DMS 273 treated with DMSO at 0.1 percent for 48 hours (cell line): ENCODE measurements around the gene EGR2.
A peak's percentile ranks its signal among the peaks of the same experiment; 100 is the strongest.

Experiments used
- DNase-seq: peaks from one replicate; lab custom pipeline; 2025; lab: John Stamatoyannopoulos, UW

The EGR2 gene

DNA sequence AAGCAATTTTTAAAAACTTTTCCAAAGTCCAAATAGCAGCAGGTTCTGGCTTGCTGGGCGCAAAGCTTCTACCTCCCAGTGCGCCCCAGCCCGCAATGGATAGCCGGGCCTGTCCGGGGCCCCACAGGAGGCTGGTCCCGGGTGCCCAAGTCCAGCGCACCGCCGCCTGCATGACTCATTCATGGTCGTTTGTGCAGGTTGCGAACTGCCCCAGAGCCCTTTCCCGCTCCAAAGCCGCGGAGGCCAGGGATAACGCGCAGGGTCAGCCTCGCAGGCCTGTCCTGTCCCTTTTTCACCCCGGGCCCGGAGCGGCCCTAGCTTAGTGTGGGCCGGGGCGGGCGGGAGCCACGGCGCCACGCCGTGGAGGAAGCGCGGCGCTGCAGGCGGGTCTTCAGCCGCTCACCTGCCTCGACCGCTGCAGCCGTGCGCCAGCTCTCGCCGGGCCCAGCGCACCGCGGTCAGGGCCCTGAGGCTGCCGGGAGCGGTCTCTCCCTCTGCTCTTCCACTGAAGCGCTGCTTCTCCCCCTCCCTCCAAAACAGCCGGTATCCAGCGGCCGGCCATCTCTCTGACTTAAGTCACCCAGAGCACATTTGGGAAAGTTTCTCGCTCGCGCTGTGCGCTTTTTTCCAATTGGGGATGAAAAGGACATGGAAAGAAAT is 1.7 kb upstream of the EGR2 start:
- no peak for DNase-seq

DNA sequence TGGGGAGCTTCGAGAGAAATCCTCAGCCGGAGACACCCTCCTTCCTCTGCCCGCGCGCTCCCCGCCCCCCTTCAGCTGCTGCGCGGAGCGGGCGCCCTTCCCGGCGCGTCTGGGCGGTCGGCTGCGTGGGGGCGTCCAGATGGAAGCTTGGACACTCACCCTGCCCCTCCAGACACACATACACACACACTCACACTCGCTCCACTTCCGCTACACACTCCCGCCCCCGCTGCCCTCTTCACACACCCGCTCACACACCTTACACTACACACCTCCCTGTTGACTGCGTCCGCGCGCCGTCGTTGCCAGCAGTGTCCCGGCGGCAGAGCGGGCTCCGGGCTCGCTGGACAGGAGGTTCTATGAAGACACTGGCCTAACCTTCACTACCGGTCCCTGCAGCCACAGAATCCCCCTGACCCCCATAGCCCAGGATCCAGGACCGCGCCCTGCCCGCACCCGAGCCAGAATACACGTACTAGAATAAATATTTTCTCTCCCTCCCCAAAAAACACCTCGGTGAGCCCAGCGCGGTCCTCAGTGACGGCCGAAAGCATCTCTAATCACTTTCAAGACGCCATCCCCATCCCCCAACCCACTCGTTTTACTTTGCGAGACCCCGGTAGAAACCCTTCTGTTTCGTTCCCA is 1.1 kb upstream of the EGR2 start:
- no peak for DNase-seq

DNA sequence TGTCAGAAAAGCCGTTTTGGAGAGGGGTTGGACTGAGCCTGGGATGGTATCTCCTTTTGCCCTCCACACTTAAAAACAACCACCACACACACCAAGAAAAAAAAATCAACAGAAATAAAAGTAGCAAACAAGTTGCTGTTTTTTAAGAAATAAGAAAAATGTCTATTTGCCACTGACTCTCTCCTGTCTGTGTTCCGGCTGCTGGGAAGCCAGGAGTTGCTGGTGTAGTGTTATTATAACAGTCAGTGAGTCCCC is 163 bp downstream of the EGR2 start:
- DNase-seq: no peak

DNA sequence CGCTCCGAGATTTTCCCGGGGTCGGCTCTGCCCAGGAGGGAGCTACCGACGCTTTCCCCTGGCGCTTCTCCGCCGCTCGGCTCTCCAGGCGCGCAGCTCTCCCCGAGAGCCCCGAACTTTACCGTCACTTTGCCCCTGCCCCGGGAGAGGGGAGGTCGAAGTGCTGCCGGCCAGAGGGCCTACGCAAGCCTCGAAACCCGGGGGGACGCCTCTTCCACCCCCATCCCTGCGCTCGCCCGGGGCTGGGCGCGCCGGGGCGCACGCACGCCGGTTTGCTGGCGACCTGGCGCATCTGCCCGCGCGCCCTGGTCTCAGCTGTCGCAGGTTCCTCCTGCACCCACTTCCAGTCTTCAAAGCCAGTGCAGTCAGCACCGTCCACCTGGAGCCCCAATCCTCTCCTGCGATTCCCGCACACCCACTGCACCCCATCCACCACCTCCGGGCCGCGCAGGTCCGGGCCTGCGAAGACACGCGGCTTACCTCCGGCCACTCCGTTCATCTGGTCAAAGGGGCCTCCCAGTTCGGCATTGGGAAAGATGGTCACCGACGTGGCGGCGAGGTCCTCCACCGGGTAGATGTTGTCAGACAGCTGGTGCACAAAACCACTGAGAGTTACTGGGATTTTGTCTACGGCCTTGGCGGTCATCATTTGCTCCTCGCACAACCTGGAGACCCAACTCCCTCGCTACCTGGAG is 638 bp downstream of the EGR2 start:
- no peak for DNase-seq

DNA sequence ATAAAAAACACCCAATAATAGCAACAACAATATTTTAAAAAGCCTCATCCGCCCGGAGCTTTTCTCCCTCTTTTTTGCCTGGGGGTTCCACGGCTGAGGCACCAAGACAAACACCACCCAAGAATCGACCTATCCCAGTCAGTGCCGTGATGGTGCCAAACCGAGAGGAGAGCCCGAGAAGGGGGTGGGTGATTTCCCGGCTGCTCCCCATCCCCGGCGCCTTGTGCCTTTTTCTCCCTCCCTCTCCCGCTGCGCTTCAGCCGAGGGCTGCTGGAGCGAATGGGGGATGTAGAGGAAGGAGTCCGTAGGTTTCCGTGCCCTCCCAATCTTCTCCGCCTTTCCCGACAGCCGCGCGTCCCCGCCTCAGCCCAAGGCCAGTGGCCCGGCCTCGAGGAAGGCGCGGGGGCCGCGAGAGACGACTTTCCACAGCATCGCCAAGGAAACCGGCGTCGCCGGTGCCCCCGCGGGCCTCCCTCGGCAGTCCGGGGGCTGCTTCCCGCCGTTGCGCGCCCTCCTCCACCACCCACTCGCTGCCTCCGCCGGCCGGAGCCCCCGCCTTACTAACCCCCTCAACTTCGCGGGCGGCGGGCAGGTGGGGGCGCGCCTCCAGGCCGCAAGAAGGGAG is 1.3 kb downstream of the EGR2 start:
- DNase-seq: no peak

DNA sequence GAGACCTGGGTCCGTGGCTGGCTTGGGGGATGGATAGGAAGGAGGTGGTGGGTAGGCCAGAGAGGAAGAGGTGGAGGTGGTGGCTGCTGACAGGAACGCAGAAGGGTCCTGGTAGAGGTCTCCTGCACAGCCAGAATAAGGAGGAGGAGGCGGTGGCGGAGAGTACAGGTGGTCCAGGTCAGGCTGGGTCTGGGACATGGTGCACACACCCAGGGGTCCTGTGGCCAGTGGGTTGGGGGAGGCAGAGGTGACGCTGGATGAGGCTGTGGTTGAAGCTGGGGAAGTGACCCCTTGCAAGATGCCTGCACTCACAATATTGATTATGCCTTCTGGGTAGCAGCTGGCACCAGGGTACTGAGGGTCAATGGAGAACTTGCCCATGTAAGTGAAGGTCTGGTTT is 2.2 kb downstream of the EGR2 start:
- DNase-seq: no peak

DNA sequence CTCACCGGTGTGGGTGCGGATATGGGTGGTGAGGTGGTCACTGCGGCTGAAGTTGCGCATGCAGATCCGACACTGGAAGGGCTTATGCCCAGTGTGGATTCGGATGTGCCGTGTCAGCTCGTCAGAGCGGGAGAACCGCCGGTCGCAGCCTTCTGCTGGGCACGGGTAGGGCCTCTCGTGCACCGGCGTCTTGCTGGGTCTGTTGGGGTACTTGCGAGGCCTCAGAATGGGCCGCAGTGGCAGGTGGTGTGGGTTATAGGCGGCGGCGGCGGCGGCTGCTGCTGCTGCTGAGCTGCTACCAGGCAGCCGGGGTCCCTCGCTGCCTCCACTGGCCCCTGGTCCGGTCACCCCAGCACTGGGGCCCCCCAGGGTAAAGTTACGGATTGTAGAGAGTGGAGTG is 2.7 kb downstream of the EGR2 start:
- DNase-seq: no peak

DNA sequence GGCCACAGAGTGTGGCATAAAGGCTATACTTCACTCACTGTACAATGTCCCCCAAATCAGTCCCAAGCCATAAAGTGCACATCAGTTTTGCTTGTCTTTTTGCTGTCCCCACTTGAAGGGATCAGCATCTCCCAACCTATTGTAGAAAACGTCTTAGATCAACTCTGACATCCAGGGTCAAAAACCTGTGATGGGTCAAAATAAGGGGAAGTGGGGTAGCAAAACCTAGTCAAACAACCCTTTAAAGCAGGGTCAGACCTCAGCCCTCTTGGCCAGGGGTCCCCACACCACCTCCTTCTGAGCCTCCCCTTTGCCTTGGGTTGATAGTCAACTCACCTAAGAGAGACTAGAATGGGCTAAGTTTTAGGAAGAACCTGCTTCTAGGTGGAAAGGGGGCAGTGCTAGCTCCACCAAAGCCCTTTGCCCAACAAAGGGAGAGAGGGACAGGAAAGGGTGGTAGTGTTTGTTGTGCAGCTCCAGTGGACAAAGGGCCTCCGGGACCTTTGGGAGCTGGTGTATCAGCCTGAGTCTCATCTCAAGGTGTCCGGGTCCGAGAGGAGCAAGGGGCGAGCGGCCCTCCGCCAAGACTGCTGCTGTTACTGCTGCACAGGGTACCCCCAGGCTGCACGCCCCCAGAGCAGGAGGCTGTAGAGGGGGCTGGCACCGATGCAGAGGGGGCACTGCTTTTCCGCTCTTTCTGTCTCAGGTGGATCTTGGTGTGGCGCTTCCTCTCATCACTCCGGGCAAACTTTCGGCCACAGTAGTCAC is 3.3 kb downstream of the EGR2 start:
- DNase-seq: no peak

DNA sequence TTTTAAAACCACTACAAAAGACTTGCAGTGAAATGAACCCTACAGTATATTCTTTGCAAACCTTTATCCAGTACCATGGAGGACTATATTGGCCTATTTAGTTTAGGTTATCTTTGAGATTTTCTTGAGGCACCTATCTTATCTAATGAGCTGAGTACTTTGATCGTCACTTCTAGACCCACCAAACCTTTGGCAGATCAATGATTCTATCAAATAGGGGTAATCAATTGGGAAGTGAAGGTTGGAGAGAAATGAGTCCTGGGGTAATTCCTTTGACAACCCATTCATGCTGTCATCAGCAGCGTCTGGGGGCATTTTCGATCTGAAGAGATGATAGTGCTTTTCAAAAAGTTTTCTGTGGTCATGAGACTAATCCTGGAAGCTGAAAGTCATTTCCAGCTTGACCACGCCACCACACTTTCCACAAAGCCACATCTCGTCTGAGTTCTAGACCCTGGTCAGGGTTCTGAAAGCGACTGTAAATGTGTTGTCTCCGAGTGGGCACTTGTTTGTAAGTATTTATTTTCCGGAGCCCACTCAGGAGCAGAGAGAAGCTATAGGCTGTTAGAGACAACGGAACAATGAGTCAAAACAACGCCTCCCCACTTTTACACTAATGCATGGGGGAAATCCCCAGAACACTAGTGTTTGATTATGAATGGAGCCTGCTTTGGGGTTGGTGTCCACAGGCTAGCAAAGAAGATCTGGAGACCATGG is 4.8 kb downstream of the EGR2 start:
- DNase-seq: no peak

DNA sequence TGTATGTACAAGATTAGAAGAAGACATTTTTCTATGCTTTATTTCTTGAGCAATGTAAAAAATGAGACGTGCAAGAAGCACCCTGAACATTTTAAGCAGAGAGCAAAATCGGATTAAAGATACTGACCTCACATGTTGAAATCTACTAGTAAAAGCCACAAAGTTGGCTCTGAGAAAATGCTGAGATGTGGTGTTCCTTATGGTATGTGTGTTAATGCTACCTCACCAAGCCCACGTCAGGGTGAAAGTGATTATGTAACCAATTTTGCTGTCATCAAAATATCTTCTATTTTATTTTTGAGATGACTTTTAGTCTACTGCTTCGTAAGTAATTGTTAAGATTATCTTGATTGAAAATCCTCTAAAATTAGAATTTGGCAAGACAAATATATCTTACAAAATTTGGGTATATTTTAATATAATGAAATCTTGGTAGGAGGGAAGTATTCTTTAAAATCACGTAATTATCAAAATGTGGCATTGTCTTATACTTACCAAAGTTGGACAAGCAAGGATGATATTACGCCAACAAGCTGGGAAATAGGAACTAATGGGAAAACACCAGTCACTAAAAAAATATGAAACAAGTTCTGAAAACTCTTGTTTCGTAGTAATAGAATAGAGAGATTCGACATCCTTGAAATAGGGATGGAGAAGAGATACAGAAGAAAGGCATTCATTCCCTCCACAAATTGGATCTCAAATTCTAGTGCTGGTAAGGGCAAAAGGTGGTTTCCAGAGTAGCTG is 5.8 kb downstream of the EGR2 start:
- DNase-seq: no peak

DNA sequence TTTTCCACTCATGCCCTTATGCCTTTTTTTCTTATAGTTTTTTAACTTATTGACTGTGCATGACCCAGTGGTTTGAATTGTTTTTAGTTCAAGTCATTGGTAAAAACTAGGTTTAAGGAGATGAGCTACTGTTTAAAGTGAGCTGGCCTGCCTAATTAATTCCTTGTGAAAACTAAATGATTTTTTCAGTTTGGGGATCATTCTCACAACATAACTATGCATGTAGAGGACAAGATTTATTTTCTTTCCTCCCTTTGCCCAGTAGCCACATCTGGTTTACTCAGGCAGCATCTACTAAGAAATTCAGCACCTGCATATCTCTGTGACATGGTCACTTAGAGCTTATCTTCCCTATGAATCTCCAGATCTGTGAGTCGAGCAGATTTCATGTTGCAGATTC is 9.9 kb downstream of the EGR2 start:
- no peak for DNase-seq

DNA sequence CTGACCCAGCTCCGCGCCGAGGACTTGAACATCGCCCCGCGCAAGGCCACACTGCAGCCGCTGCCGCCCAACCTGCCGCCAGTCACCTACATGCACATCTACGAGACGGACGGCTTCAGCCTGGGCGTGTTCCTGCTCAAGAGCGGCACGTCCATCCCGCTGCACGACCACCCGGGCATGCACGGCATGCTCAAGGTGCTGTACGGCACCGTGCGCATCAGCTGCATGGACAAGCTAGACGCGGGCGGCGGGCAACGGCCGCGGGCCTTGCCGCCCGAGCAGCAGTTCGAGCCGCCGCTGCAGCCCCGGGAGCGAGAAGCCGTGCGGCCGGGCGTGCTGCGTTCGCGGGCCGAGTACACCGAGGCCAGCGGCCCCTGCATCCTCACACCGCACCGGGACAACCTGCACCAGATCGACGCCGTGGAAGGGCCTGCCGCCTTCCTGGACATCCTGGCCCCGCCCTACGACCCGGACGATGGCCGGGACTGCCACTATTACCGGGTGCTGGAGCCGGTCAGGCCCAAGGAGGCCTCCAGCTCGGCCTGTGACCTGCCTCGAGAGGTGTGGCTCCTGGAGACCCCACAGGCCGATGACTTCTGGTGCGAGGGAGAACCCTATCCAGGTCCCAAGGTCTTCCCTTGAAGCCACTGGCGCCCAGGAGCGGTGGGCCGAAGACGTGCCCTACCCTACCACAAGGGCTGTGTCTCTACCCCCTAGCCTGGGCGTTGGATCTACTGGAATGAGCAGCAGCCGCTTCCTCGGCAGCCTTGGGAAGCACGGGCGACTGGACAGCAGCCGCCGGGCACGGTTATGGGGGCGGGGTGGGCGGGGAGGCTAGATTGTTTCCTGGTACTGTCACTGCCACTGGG is 10.7 kb downstream of the EGR2 start:
- no peak for DNase-seq

DNA sequence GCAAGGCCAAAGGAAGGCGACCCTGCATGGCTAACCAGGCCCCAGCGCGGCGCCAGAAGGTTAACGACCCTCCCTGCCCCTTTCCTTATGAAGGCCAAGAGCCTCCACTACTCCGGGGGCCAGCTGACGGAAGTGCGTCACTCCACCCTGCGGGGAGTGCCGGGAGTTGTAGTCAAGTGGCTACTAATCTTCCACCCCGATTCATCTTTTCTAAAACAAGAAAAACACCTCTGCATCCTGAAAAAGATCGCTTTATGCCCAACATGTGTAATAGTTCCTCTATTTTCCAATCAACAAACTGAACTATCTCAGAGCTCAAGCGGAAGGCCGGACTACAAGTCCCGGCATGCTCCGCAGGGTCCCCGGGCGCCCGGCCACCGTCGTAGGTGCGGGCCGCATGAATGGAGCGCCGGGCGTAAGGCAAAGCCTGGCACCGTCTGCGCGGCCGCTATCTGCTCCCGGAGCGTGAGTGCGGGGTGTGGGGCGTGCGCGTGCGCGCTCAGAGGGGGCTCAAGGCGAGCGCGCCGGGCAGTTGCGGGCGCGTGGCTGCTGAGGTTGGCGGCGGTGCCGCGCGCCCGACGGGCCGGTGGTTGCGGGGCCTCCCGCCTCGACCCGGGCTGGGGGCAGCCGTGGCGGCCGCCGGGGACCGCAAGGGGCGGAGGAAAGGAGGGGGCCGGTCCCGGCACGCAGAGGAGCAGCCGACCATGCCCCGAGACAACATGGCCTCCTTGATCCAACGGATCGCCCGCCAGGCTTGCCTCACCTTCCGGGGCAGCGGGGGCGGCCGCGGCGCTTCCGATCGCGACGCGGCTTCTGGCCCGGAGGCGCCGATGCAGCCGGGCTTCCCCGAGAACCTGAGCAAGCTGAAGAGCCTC is 11.6 kb downstream of the EGR2 start, which contains the start of gene ADO:
Gene ADO, plus strand, starts transcription at position 365 of the 875 bp plus-strand sequence. Its CDS starts 340 bp downstream, at position 705.
- peak; percentile 53 for DNase-seq

DNA sequence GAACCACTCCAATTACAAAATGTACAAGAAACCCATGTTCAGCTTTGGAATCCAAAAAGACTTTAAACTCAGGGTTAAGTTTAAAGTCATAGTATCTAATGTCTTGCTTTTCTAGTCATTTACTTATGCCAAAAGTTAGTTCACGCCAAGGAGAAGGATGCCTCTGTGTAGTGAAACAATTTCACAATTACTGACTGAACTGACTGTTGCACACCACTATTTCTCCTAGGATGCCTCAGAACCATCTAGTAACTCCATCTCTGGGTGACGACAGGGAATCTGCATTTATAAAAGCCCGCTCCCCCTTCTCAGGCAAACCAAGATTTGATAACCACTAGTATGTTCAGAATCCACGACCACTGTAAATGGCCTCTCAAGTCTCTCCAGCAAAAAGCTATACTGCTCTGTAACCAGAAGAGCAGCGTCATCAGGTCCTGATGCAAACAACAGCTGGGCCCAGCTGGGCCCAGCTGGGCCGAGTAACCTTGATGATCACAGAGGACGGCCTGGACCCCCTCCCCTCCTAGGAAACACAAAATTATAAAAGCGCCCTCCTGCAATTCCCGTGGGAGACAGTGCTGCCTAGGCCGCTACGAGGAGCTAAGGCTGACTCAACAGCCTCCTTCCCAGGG is 12.3 kb downstream of the EGR2 start:
- DNase-seq: no peak

DNA sequence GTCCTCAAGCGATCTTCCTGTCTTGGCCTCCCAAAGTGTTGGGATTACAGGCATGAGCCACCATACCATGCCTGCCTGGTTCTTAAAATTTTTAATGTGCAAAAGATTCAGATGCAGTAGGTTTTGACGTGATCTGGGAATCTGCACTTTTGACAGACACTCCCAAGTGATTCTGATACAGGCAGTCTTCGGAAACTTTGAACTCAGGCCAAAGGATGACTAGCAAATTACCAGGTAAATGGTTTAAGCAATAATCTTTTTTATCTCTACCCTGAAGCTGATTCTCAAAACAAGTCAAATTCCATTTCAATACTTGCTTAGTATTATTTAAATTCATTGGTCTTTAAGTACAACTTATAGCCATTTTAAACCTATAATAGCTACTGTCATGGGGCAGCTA is 14.3 kb downstream of the EGR2 start:
- no peak for DNase-seq

DNA sequence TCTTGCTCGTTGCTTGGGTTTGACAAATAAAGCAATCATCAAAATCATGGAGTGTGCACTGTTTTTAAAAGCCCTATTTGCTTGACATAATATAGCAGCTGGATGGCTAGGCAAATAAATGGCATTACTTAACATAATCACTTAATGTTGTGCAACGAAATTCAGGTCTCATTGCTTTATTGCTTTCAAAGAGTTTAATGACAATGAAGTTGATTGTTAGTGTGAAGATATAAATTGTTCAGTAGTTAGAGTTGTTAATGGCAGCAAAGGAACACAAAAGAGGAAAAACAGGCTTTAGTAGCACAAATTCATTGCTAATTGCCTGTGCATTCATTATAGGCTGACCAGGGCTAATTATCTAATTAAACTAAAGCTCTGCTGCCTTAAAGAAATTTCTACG is 19.3 kb downstream of the EGR2 start:
- no peak for DNase-seq

DNA sequence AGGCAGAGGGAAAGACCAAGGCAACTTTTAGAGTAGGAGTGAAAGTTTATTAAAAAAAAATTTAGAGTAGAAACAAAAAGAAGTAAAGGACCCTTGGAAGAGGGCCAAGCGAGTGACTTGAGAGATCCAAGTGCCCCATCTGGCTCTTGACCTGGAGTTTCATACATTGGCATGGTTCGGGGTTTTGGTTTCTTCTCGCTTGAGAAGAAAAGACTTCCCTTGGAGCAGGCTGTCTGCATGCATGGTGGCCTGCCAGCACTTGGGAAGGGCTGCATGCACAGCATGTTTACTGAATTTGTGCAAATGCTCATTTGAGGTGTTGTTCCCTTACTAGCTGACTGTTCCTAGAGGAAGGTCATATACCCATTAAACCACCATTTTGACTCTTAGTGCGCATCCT is 20.4 kb downstream of the EGR2 start:
- no peak for DNase-seq

DNA sequence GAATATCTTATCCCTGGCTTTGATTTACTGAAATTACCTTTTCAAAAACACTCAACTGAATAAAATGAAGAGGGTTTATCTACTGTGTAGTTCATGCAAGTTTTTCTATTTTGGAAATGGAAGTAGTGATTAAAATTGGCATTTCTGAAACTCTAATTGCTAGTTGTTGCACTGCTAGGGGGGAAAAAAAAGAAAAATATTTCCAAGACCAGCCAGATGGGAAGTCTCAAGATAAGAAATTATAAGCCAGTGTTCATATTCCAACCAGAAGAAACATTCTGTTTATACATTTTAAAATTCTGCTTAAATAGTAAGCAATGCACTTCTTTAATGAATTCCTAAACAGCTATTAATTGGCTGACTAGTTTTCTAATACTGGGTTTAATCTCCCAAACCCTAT is 21.1 kb downstream of the EGR2 start:
- no peak for DNase-seq

DNA sequence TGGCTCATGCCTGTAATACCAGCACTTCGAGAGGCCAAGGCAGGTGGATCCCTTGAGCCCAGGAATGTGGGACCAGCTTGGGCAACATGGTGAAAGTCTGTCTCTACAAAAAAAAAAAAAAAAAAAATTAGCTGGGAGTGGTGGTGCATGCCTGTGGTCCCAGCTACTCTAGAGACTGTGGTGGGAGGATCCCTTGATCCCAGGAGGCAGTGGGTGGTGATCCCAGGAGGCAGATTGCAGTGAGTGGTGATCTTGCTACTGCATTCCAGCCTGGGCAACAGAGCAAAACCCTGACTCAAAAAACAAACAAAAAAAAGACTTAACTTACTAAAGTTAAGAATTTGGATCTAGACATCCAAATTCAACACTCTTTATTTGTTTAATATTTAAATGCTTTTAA is 21.9 kb downstream of the EGR2 start:
- DNase-seq: no peak
